GM15510 (cell line): ENCODE measurements around the gene KCNQ2.

Experiments
- POLR2A ChIP-seq: IDR thresholded peaks from 3 replicates; pipeline ENCODE4 v1.6.1; 2011; ENCODE audit warnings: borderline replicate concordance; ENCODE audit not compliant: insufficient read length; ENCODE audit errors: extremely low read depth

The KCNQ2 gene

GRCh38 chr20:63496596-63497120 is 24.2 kb upstream of the KCNQ2 start:
- no peak for TF ChIP-seq POLR2A

GRCh38 chr20:63495741-63496595 is 23.5 kb upstream of the KCNQ2 start:
- no peak for TF ChIP-seq POLR2A

DNA sequence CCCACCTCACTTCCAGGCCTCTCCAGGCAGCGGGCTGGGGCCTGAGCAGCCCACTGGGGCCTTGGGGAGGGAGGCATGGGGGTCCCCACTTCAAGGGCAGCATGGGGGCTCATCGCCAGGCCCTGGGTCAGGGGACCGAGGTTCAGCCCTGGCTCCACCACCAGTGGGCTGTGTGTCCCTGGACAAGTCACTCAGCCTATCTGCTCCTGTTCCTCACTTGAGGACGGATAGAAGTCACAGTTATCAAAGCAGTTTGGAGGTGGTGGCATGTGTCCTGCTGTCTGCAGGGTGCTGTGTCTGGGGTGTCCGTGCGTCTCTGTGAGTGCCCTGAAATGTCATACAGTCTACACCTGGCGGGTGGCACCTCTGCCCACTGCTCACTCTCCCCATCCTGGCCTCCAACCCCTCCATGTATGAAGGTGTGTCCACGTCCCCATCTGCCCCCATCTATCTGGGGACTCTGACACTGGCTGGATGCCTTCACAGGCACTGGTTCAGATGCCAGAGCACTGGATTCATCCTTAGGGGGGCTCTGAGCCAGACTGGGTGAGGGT is 22.8 kb upstream of the KCNQ2 start:
- TF ChIP-seq POLR2A: no peak

GRCh38 chr20:63494420-63495166 is 22.1 kb upstream of the KCNQ2 start:
- TF ChIP-seq POLR2A: no peak

DNA sequence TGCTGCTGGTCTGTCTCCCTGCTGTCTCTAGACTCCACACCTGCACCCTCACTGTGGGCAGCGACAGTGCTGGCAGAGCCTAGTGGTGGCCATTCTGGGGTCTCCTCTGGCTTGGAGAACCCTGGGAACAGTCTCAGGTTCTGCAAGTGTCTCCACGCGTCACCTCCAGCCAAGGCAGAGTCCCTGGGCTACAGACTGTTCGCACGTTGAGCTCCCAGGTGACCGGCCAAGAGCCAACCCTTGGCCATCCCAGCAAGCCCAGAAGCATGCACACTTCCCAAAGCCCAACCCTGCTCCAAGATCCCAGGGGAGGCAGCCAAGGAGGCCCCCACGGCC is 21.6 kb upstream of the KCNQ2 start:
- no peak for TF ChIP-seq POLR2A

DNA sequence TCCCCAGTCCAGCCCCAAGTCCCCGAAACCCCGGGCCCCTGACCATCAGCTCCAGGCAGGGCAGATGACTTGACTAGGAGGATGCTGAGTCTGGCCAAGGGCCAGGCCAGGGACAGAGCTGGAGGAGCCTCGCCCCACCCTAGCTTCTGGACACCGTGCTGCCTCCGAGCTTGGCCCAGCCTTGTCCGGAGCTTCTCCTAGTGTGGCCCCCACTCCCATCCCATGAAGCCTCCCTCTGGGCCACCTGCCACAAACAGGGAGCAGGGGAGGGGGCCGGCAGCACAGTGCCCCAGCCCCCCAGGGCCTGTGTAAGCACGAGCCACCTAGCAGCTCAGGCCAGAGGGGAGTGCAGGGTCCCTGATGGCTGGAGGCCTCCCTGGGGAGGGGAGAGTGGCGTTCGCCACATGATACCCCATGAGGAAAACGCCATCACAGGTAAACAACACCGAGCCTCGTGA is 21.1 kb upstream of the KCNQ2 start:
- no peak for TF ChIP-seq POLR2A

DNA sequence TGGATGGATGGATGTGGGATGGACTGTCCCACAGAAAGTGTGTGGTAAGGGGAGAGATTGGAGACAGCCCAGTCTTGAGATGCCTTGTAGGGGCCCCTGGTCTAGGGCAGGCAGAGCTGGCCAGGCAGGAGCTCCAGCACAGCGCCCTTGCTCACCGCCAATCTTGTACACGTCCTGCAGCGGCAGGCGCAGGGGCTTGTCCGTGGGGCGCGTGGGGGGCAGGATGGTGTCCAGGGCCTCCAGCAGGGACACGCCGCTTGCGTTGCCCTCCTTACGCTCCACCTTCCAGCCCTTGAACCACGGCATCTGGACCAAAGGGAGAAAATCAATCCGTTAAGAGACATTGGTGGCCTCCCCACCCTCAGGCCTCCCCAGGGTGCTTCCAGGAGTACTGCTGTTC is 20.5 kb upstream of the KCNQ2 start:
- TF ChIP-seq POLR2A: no peak

- no peak for TF ChIP-seq POLR2A
Measured at GRCh38 chr20:63492518-63492917, 20.1 kb upstream of the KCNQ2 start.

GRCh38 chr20:63491635-63492230 is 19.3 kb upstream of the KCNQ2 start:
- TF ChIP-seq POLR2A: no peak

GRCh38 chr20:63491078-63491477 is 18.6 kb upstream of the KCNQ2 start:
- TF ChIP-seq POLR2A: no peak

DNA sequence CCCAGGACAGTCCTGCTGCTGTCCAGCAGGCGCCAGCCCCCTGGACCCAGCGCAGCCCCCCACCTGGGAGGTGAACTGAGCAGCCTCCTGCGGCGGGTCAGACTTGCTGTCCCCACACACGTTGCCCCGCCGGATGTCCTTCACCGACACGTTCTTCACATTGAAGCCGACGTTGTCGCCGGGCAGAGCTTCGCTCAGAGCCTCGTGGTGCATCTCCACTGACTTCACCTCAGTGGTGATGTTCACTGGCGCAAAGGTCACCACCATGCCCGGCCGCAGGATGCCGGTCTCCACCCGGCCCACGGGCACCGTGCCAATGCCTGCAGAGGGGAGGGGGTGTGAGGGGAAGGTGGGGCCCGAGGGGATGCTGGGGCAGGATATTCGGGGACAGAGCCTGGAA is 18.0 kb upstream of the KCNQ2 start:
- no peak for TF ChIP-seq POLR2A

- TF ChIP-seq POLR2A: no peak
Measured at GRCh38 chr20:63488315-63489251, 16.1 kb upstream of the KCNQ2 start.

- TF ChIP-seq POLR2A: no peak
Measured at GRCh38 chr20:63487781-63488241, 15.4 kb upstream of the KCNQ2 start.
